ENCODE data around the gene SVEP1.

The SVEP1 gene

DNA sequence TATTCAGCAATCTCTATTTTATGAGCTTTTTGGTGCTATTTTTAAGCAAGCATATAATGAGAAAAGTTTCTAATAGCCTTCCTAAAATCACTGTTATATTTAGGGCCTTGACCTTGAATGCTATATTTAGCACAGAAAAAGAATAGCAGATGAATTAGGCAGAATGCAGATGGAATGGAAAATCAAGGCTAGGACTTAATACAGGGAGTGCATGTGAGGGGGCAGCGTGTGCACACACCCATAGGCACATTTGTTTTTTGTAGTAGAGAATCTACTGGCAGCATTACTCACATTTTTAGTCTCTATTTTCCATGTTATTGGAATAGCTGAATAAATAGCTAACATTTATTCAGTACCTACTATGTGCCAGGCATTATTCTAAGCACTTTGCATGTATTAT is 79.9 kb downstream of the SVEP1 start:
- H3K4me1 ChIP-seq (ENCODE audit: control insufficient read depth in 1 of 2, insufficient read depth in 2 of 2, low read length in 2 of 2) = no peaks in the 10 kb centered on the region
- H3K36me3 ChIP-seq (ENCODE audit: control insufficient read depth in 1 of 2, insufficient read depth in 2 of 2, low read length in 2 of 2) = no peaks in the 10 kb centered on the region
- H3K9ac ChIP-seq (ENCODE audit: low read depth in 1 of 2, low read length in 2 of 2) = no peak overlapping the region
- H3K27ac ChIP-seq (ENCODE audit: low read depth, low read length) = no peak overlapping the region
- no peaks in the 10 kb centered on the region for H3K27me3 ChIP-seq (ENCODE audit: control insufficient read depth in 1 of 2, insufficient read depth in 2 of 2, low read length in 2 of 2)
- H3K9me3 ChIP-seq (ENCODE audit: control insufficient read depth in 1 of 2, low read length in 2 of 2) = no peaks in the 10 kb centered on the region
- H3K4me3 ChIP-seq (ENCODE audit: low read depth in 1 of 2, low read length in 2 of 2) = no peak overlapping the region

DNA sequence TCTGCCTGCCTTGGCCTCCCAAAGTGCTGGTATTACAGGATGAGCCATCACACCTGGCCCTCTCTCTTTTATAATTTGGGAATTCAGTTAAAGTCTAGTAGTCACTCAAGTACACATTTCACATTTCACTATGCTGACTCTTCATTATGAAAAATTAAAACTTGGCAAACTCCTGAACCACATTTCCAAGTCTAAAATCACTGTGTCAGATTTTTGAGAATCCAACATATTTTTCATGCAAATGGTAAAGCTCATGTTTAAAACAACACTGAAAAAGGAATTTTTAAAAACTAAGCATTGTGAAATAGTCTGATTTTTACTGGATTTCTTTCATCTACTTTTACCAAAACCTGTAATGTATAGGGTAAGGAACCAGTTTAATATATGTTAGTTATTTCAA is 92.3 kb downstream of the SVEP1 start:
- Histone ChIP-seq H3K4me1 (ENCODE audit: control insufficient read depth in 1 of 2, insufficient read depth in 2 of 2, low read length in 2 of 2) (no peaks in the 10 kb centered on the region), H3K27me3 (ENCODE audit: control insufficient read depth in 1 of 2, insufficient read depth in 2 of 2, low read length in 2 of 2) (no peaks in the 10 kb centered on the region), H3K4me3 (ENCODE audit: low read depth in 1 of 2, low read length in 2 of 2) (no peak overlapping the region), H3K36me3 (ENCODE audit: control insufficient read depth in 1 of 2, insufficient read depth in 2 of 2, low read length in 2 of 2) (no peaks in the 10 kb centered on the region), H3K27ac (ENCODE audit: low read depth, low read length) (no peak overlapping the region), H3K9me3 (ENCODE audit: control insufficient read depth in 1 of 2, low read length in 2 of 2) (no peaks in the 10 kb centered on the region), H3K9ac (ENCODE audit: low read depth in 1 of 2, low read length in 2 of 2) (no peak overlapping the region)

DNA sequence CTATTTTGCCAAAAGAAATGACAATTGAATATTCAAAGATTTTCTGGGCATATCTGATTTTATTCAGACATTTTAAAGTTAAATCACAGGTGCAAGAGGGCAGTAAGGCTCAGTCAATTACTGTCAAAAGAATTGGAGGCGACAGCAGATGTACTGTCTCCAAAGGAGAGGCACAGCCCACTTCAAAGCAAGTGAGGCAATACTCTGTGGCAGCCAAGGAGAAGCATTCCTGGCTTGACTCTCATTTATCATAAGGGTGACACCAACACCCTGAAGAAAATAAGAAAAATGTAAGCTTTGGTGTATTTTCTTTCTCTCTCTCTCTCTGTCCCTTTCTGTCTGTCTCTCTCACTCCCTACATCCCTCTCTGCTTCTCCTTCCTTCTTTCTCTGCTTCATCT is 93.3 kb downstream of the SVEP1 start:
- Histone ChIP-seq H3K4me3 (ENCODE audit: low read depth in 1 of 2, low read length in 2 of 2) (no peak overlapping the region), H3K9ac (ENCODE audit: low read depth in 1 of 2, low read length in 2 of 2) (no peak overlapping the region), H3K4me1 (ENCODE audit: control insufficient read depth in 1 of 2, insufficient read depth in 2 of 2, low read length in 2 of 2) (no peaks in the 10 kb centered on the region), H3K36me3 (ENCODE audit: control insufficient read depth in 1 of 2, insufficient read depth in 2 of 2, low read length in 2 of 2) (no peaks in the 10 kb centered on the region), H3K27me3 (ENCODE audit: control insufficient read depth in 1 of 2, insufficient read depth in 2 of 2, low read length in 2 of 2) (no peaks in the 10 kb centered on the region), H3K9me3 (ENCODE audit: control insufficient read depth in 1 of 2, low read length in 2 of 2) (no peaks in the 10 kb centered on the region), H3K27ac (ENCODE audit: low read depth, low read length) (no peak overlapping the region)

DNA sequence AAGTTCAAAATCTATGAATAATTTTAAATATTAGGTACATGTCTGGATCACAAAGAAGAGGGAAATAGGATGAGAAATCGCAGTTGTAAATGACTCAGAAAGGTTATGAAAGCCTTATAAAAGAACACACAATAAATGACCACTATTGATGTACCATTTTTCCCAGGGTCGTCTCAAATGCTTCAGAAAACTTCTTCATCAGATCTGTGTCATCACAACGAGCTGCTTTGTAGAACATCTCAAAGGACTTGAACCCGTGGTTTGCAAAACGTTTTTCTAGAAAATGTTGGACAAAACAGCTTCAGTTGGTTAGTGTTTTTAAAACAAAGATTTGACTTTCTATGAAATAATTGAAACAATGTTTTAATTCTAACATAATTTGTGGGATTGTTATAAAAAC is 100.1 kb downstream of the SVEP1 start:
- no peaks in the 10 kb centered on the region for H3K27me3 ChIP-seq (ENCODE audit: control insufficient read depth in 1 of 2, insufficient read depth in 2 of 2, low read length in 2 of 2)
- no peaks in the 10 kb centered on the region for H3K4me1 ChIP-seq (ENCODE audit: control insufficient read depth in 1 of 2, insufficient read depth in 2 of 2, low read length in 2 of 2)
- H3K36me3 ChIP-seq (ENCODE audit: control insufficient read depth in 1 of 2, insufficient read depth in 2 of 2, low read length in 2 of 2) = no peaks in the 10 kb centered on the region
- H3K27ac ChIP-seq (ENCODE audit: low read depth, low read length) = no peak overlapping the region
- no peak overlapping the region for H3K4me3 ChIP-seq (ENCODE audit: low read depth in 1 of 2, low read length in 2 of 2)
- H3K9me3 ChIP-seq (ENCODE audit: control insufficient read depth in 1 of 2, low read length in 2 of 2) = no peaks in the 10 kb centered on the region
- no peak overlapping the region for H3K9ac ChIP-seq (ENCODE audit: low read depth in 1 of 2, low read length in 2 of 2)

DNA sequence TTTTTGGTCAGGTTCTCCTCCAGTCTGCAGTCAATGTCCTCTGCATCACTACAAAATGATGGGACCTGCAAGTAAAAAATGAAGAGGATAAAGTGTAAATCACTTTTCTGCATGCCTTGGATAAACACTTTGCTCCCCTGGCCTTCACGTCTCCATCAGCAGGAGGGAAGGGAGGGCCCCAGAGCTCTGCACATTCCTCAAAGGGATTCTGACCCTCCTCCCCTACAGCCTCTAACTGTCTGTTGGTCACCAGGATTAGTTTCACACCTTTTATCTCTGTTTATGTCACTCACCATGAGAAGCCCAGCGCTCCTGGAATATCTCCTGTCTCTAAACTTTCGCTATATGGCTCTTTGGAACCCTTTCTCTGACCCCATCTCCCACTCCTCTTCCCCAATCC is 103.3 kb downstream of the SVEP1 start:
- no peaks in the 10 kb centered on the region for H3K36me3 ChIP-seq (ENCODE audit: control insufficient read depth in 1 of 2, insufficient read depth in 2 of 2, low read length in 2 of 2)

DNA sequence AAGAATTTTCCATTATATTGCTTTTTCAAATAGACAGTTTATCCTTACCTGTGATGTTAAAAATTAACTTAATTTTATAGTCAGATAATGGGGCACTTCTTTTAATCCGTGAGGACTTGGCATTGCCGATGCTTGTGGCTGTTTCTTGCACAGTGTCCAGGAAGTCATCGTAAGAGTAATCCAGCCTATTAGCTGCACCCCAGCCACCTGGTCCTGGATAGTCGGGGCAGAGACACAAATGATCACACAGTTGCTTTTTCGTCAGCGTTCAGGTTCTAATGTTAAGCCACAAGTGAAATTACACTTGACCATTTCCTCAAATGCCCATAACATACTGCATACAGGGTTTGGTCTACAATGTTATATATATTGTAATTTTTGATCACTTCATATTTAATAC is 107.4 kb downstream of the SVEP1 start:
- no peaks in the 10 kb centered on the region for H3K36me3 ChIP-seq (ENCODE audit: control insufficient read depth in 1 of 2, insufficient read depth in 2 of 2, low read length in 2 of 2)
- no peak overlapping the region for H3K27ac ChIP-seq (ENCODE audit: low read depth, low read length)
- H3K9ac ChIP-seq (ENCODE audit: low read depth in 1 of 2, low read length in 2 of 2) = no peak overlapping the region
- no peak overlapping the region for H3K4me3 ChIP-seq (ENCODE audit: low read depth in 1 of 2, low read length in 2 of 2)
- no peaks in the 10 kb centered on the region for H3K27me3 ChIP-seq (ENCODE audit: control insufficient read depth in 1 of 2, insufficient read depth in 2 of 2, low read length in 2 of 2)
- H3K9me3 ChIP-seq (ENCODE audit: control insufficient read depth in 1 of 2, low read length in 2 of 2) = no peaks in the 10 kb centered on the region
- no peaks in the 10 kb centered on the region for H3K4me1 ChIP-seq (ENCODE audit: control insufficient read depth in 1 of 2, insufficient read depth in 2 of 2, low read length in 2 of 2)

More for the DNA sequence above, 103.3 kb downstream of the SVEP1 start:
- Histone ChIP-seq H3K4me3 (ENCODE audit: low read depth in 1 of 2, low read length in 2 of 2) (no peak overlapping the region), H3K4me1 (ENCODE audit: control insufficient read depth in 1 of 2, insufficient read depth in 2 of 2, low read length in 2 of 2) (no peaks in the 10 kb centered on the region), H3K9me3 (ENCODE audit: control insufficient read depth in 1 of 2, low read length in 2 of 2) (no peaks in the 10 kb centered on the region), H3K27ac (ENCODE audit: low read depth, low read length) (no peak overlapping the region), H3K27me3 (ENCODE audit: control insufficient read depth in 1 of 2, insufficient read depth in 2 of 2, low read length in 2 of 2) (no peaks in the 10 kb centered on the region), H3K9ac (ENCODE audit: low read depth in 1 of 2, low read length in 2 of 2) (no peak overlapping the region)

DNA sequence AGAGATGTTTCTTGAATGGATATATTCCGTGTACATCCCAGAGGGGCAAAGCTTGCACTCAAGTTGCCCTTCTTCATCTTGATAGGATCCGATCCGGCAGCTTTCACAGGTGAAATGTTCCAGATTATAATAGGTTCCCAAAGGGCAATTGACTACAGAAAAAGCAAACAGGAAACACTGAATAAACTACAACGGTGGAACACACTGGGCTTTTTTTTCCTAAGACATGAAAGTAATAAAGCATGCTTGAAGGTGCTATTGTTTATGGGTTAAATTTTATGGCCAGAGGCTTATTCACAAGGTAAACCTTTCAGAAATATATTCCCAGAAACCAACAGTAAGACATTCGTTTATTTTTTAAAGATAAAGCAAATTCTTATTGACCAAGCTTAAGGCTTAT is 110.6 kb downstream of the SVEP1 start:
- Histone ChIP-seq H3K4me3 (ENCODE audit: low read depth in 1 of 2, low read length in 2 of 2) (no peak overlapping the region), H3K9ac (ENCODE audit: low read depth in 1 of 2, low read length in 2 of 2) (no peak overlapping the region), H3K4me1 (ENCODE audit: control insufficient read depth in 1 of 2, insufficient read depth in 2 of 2, low read length in 2 of 2) (no peaks in the 10 kb centered on the region), H3K27ac (ENCODE audit: low read depth, low read length) (no peak overlapping the region), H3K36me3 (ENCODE audit: control insufficient read depth in 1 of 2, insufficient read depth in 2 of 2, low read length in 2 of 2) (no peaks in the 10 kb centered on the region), H3K27me3 (ENCODE audit: control insufficient read depth in 1 of 2, insufficient read depth in 2 of 2, low read length in 2 of 2) (no peaks in the 10 kb centered on the region), H3K9me3 (ENCODE audit: control insufficient read depth in 1 of 2, low read length in 2 of 2) (no peaks in the 10 kb centered on the region)

DNA sequence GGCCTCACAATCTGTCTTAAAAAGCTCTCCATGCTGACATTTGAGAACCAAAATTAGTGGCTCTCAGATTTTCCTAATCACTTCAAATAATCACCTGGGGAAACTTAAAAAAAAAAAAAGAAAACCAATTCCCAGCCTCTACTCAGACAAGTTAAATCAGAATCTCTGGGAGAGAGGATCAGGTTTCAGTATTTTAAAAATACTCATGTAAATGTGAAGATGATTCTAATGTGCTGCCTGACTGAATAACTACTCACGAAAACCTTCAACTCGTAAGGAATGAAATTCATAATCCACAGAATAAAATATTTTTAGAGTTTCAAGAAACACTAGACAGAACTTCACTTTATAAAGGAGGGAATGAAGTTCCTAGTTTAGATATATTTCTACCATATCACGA is 114.4 kb downstream of the SVEP1 start:
- Histone ChIP-seq H3K4me1 (ENCODE audit: control insufficient read depth in 1 of 2, insufficient read depth in 2 of 2, low read length in 2 of 2) (no peaks in the 10 kb centered on the region), H3K27ac (ENCODE audit: low read depth, low read length) (no peak overlapping the region), H3K9me3 (ENCODE audit: control insufficient read depth in 1 of 2, low read length in 2 of 2) (no peaks in the 10 kb centered on the region), H3K27me3 (ENCODE audit: control insufficient read depth in 1 of 2, insufficient read depth in 2 of 2, low read length in 2 of 2) (no peaks in the 10 kb centered on the region), H3K4me3 (ENCODE audit: low read depth in 1 of 2, low read length in 2 of 2) (no peak overlapping the region), H3K9ac (ENCODE audit: low read depth in 1 of 2, low read length in 2 of 2) (no peak overlapping the region), H3K36me3 (ENCODE audit: control insufficient read depth in 1 of 2, insufficient read depth in 2 of 2, low read length in 2 of 2) (no peaks in the 10 kb centered on the region)

DNA sequence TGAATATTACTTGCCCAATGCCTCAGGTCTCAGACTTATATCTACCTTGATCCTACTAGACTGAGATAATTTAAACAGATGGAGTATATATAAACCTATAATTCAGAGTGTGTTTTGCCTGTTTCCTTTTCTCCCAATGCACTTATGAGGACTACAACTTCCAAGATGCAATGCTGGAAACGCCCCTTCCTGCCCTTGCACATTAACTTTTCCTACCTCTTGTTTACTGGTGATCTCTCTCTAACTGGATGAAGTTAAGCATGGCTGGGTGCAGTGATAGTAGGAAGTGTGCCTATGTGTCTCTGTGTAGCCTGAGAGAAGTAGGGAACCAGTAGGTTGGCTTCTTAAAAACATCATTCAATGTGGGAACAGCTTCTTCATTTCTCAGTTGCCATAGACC is 115.2 kb downstream of the SVEP1 start:
- Histone ChIP-seq H3K9me3 (ENCODE audit: control insufficient read depth in 1 of 2, low read length in 2 of 2) (no peaks in the 10 kb centered on the region), H3K36me3 (ENCODE audit: control insufficient read depth in 1 of 2, insufficient read depth in 2 of 2, low read length in 2 of 2) (no peaks in the 10 kb centered on the region), H3K4me3 (ENCODE audit: low read depth in 1 of 2, low read length in 2 of 2) (no peak overlapping the region), H3K27me3 (ENCODE audit: control insufficient read depth in 1 of 2, insufficient read depth in 2 of 2, low read length in 2 of 2) (no peaks in the 10 kb centered on the region), H3K9ac (ENCODE audit: low read depth in 1 of 2, low read length in 2 of 2) (no peak overlapping the region), H3K27ac (ENCODE audit: low read depth, low read length) (no peak overlapping the region), H3K4me1 (ENCODE audit: control insufficient read depth in 1 of 2, insufficient read depth in 2 of 2, low read length in 2 of 2) (no peaks in the 10 kb centered on the region)

DNA sequence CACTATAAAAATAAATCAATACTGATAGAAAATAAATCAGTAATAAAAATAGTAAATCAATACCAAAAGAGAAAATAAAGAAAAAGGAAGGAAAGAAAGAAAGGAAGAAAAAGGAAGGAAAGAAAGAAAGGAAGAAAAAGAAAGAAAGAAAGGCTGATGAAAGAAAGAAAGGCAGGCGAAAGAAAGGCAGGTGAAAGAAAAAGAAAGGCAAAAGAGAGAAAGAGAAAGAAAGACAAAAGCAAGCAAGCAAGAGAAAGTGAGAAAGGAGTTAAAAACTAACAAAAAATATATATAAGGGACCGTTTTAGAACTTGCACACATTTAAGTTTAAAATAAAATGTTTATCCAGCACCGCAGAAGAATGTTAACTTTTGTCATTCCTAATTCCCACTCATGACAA is 116.0 kb downstream of the SVEP1 start:
- Histone ChIP-seq H3K4me3 (ENCODE audit: low read depth in 1 of 2, low read length in 2 of 2) (no peak overlapping the region), H3K9ac (ENCODE audit: low read depth in 1 of 2, low read length in 2 of 2) (no peak overlapping the region), H3K27me3 (ENCODE audit: control insufficient read depth in 1 of 2, insufficient read depth in 2 of 2, low read length in 2 of 2) (no peaks in the 10 kb centered on the region), H3K4me1 (ENCODE audit: control insufficient read depth in 1 of 2, insufficient read depth in 2 of 2, low read length in 2 of 2) (no peaks in the 10 kb centered on the region), H3K9me3 (ENCODE audit: control insufficient read depth in 1 of 2, low read length in 2 of 2) (no peaks in the 10 kb centered on the region), H3K36me3 (ENCODE audit: control insufficient read depth in 1 of 2, insufficient read depth in 2 of 2, low read length in 2 of 2) (no peaks in the 10 kb centered on the region), H3K27ac (ENCODE audit: low read depth, low read length) (no peak overlapping the region)

DNA sequence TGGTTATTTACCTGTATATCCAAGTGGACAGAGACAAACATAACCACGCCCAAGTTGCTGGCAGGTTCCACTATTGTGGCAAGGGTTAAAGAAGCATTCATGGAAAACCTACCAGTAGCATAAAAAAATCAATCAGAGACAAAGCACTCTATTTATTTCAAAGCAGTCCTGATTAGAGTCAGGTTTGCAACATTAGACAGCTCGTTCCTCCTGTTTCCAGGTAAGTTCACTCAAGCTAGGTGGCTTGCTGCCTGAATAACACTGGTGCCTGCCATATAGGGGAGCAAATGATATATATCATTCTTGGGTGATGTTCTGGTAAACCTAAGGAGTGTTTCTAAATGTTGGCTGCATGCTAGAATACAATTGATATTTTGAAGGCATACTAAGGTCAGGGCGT is 122.3 kb downstream of the SVEP1 start:
- no peak overlapping the region for H3K27ac ChIP-seq (ENCODE audit: low read depth, low read length)
- no peaks in the 10 kb centered on the region for H3K36me3 ChIP-seq (ENCODE audit: control insufficient read depth in 1 of 2, insufficient read depth in 2 of 2, low read length in 2 of 2)
- H3K9ac ChIP-seq (ENCODE audit: low read depth in 1 of 2, low read length in 2 of 2) = no peak overlapping the region
- no peaks in the 10 kb centered on the region for H3K27me3 ChIP-seq (ENCODE audit: control insufficient read depth in 1 of 2, insufficient read depth in 2 of 2, low read length in 2 of 2)
- H3K9me3 ChIP-seq (ENCODE audit: control insufficient read depth in 1 of 2, low read length in 2 of 2) = no peaks in the 10 kb centered on the region
- H3K4me1 ChIP-seq (ENCODE audit: control insufficient read depth in 1 of 2, insufficient read depth in 2 of 2, low read length in 2 of 2) = no peaks in the 10 kb centered on the region
- H3K4me3 ChIP-seq (ENCODE audit: low read depth in 1 of 2, low read length in 2 of 2) = no peak overlapping the region
